GM20000 (cell line): ENCODE data around the gene SCAPER.
"Not testable (repeated sequence)": the region's sequence is repeated elsewhere in the genome, so short reads cannot be mapped to it uniquely, and the experiment has no call there.

Experiments used
- DNase-seq: peaks from one replicate; pipeline ENCODE4 v3.0.0; 2012; ENCODE audit warnings: low spot score
- TF ChIP-seq, protein P1 (sequence below): IDR thresholded peaks from 2 replicates; pipeline ENCODE4 v1.5.1; 2012; ENCODE audit warnings: mild to moderate bottlenecking, control low read depth; ENCODE audit errors: extremely low read depth, missing control alignments

The SCAPER gene

DNA sequence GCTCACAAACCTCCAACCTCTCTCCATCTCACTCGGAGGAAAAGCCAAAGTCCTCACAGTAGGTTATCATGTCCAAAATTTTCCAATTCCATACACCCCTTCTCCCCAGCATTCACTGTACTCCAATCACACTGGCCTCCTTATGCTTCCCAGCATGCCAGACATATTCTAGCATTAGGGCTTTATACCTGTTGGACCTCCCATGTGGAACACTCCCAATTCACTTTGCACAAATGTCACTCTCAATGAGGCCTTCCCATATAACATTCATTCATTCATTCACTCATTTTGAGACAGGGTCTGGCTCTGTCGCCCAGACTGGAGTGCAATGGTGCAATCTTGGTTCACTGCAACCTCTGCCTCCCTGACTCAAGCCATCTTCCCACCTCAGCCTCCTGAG is 19.9 kb downstream of the SCAPER start:
- TF ChIP-seq, protein P1, sequence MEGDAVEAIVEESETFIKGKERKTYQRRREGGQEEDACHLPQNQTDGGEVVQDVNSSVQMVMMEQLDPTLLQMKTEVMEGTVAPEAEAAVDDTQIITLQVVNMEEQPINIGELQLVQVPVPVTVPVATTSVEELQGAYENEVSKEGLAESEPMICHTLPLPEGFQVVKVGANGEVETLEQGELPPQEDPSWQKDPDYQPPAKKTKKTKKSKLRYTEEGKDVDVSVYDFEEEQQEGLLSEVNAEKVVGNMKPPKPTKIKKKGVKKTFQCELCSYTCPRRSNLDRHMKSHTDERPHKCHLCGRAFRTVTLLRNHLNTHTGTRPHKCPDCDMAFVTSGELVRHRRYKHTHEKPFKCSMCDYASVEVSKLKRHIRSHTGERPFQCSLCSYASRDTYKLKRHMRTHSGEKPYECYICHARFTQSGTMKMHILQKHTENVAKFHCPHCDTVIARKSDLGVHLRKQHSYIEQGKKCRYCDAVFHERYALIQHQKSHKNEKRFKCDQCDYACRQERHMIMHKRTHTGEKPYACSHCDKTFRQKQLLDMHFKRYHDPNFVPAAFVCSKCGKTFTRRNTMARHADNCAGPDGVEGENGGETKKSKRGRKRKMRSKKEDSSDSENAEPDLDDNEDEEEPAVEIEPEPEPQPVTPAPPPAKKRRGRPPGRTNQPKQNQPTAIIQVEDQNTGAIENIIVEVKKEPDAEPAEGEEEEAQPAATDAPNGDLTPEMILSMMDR: no peak
- DNase-seq: no peak

- TF ChIP-seq, protein P1: no peak
- DNase-seq: no peak
These were observed 29.2 kb downstream of the SCAPER start for GRCh38 chr15:76875911-76876310.

GRCh38 chr15:76873066-76873465 is 32.1 kb downstream of the SCAPER start:
- not testable (repeated sequence) for DNase-seq

DNA sequence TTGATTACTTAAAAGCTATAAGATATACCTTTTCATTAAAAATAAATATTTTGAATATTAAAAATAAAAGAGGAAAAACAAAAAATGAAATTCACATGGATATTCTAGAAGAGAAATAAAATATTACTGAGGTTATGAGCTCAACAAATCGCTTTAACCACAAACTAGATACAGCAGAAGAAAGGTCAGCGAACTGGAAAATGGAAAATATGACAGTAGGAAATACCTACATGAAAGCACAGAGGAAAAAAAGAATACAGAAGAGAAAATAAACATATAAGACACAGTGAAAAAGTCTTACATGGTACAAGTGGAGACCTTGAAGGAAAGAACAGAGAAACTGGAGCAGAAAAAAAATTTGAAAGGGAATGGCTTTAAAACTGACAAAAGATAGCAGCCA is 33.2 kb downstream of the SCAPER start:
- DNase-seq: no peak
- TF ChIP-seq, protein P1: no peak

- no peak for DNase-seq
- TF ChIP-seq, protein P1: no peak
These were observed 36.4 kb downstream of the SCAPER start for GRCh38 chr15:76868740-76869139.

- TF ChIP-seq, protein P1: peak; percentile 54
- DNase-seq: peak; percentile 35
These were observed 38.3 kb downstream of the SCAPER start for GRCh38 chr15:76866716-76867321.

GRCh38 chr15:76866008-76866407 is 39.1 kb downstream of the SCAPER start:
- DNase-seq: no peak

More at GRCh38 chr15:76866008-76866407, 39.1 kb downstream of the SCAPER start:
- TF ChIP-seq, protein P1: no peak
